GM12865 (cell line): Measurements from ENCODE around the gene GPR25.

Experiments
- DNase-seq: peaks from one replicate; pipeline ENCODE4 v3.0.0; 2010; ENCODE audit warnings: low read depth
- H3K4me3 ChIP-seq: 2 replicates; pipeline ENCODE4 v1.5.1; 2011; ENCODE audit warnings: mild to moderate bottlenecking, low read depth, low read length, control low read depth
- CTCF ChIP-seq: IDR thresholded peaks from 2 replicates; pipeline ENCODE4 v1.5.1; 2011; ENCODE audit warnings: low read length, control low read depth, low read depth, inconsistent platforms; ENCODE audit not compliant: insufficient read depth; ENCODE audit errors: missing control alignments

GPR25 gene

DNA sequence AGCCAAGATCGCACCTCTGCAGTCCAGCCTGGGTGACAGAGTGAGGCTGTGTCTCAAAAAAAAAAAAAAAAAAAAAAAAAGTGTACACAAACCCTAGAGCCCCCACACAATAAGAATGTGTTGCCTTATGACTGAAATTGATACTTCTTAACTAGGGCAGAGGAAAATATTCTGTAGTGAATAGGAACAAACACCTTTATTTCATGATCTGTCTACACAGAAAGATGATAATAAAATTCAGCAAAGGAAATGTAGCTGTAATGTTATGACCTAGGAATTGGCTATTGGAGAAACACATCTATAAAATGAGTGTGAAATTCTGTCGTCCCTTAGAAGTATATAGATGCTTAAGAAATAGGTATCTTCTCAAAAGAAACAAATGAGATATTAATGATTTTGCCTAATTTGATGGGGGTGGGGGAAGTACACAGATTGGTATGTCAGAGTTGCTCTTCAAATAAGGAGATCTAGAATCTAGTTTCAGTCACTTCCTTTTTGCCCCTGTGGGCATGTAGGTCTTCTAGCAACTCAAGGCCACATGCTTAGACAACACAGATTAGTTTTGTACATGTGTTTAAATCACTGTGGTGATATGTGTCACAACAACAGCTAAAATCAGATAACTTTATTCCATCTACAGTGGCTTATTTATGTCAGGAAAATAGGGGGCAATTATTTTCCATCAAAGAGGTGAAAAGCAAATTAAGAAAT lies 10.7 kb upstream of the GPR25 start:
- DNase-seq, result peak; percentile 68
- H3K4me3 ChIP-seq, result no peak overlapping the region

DNA sequence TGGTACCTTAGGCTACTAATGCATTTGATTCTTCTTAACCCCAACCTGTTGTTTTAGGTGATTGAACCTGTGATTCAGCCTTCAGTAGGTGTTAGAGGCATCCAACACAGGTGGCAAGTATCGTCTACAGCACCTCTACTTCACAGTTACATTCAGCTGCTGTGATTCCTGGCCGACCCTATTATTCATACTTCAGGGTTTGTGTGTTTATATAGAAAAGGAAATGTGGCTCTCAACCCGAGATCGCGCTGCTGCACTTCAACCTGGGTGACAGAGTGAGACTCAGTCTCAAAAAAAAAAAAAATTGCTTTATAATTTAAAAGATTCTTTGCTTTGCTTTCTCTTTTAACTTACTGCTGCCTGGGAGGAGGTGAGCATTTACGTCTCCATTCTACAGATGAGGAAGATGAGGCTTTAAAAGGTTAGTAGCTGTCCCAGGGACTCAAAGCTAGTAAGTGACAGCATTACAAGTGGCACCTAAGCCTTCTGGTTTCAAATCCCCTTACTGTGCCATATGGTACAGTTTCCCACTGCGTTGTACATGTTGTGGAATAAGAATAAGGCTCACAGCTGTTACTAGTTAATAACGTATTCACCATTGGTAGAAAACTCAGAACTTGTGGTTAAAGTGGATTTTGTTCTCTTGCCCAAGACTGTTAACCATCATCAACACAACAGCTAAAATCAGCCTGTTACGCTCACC lies 9.9 kb upstream of the GPR25 start:
- DNase-seq, result peak; percentile 59
- H3K4me3 ChIP-seq, result no peak overlapping the region; the same call in 1 of the 2 replicates
- TF ChIP-seq CTCF, result no peak

More for the DNA sequence above, 10.7 kb upstream of the GPR25 start:
- no peak for TF ChIP-seq CTCF

GRCh38 chr1:200866116-200866515 lies 6.7 kb upstream of the GPR25 start:
- DNase-seq, result no peak
- H3K4me3 ChIP-seq, result no peak overlapping the region
- no peak for TF ChIP-seq CTCF

GRCh38 chr1:200866521-200866920 lies 6.3 kb upstream of the GPR25 start:
- peak; percentile 97 for DNase-seq
- TF ChIP-seq CTCF, result no peak
- no peak overlapping the region for H3K4me3 ChIP-seq

GRCh38 chr1:200867018-200867811 lies 5.6 kb upstream of the GPR25 start:
- H3K4me3 ChIP-seq, result peak overlapping the region; percentile 4
- peak; percentile 86 for DNase-seq
- TF ChIP-seq CTCF, result no peak

DNA sequence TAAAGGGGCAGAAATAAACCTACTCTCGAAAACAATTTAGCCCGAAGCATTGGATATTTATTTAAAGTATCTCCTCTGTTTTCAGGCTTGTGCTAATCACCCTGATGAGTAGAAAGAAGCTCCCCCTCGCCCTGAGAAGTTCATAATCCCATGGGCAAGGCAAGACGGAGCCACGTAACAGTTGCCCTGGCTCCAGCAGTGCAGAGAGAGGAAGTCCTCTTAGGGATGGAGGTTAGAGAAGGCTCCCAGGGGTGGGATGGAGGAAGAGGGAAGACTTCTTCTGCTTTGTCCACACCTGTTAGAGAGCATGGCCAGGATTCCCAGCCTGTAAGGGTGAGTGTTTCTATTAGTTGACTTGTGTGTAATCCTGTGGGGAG lies 3.4 kb upstream of the GPR25 start:
- H3K4me3 ChIP-seq, result peak overlapping the region; percentile 44
- TF ChIP-seq CTCF, result no peak
- peak; percentile 39 for DNase-seq
